ENCODE data around the gene MED27.

Gene MED27

GRCh38 chr9:131992906-131993657 is 86.6 kb downstream of the MED27 start:
- FAIRE-seq, result no peak

- FAIRE-seq, result no peak
Measured at GRCh38 chr9:131987232-131987631, 92.4 kb downstream of the MED27 start.

- FAIRE-seq, result no peak
Measured at GRCh38 chr9:131986576-131986975, 93.1 kb downstream of the MED27 start.

GRCh38 chr9:131986089-131986488 is 93.6 kb downstream of the MED27 start:
- no peak for FAIRE-seq

- no peak for FAIRE-seq
Measured at GRCh38 chr9:131984564-131984963, 95.1 kb downstream of the MED27 start.

- FAIRE-seq, result no peak
Measured at GRCh38 chr9:131982671-131983239, 96.9 kb downstream of the MED27 start.

- no peak for FAIRE-seq
Measured at GRCh38 chr9:131982102-131982501, 97.6 kb downstream of the MED27 start.

GRCh38 chr9:131981116-131981776 is 98.4 kb downstream of the MED27 start:
- FAIRE-seq, result no peak

- no peak for FAIRE-seq
Measured at GRCh38 chr9:131980267-131981016, 99.2 kb downstream of the MED27 start.

- no peak for FAIRE-seq
Measured at GRCh38 chr9:131977109-131977838, 102.4 kb downstream of the MED27 start.

GRCh38 chr9:131976157-131977108 is 103.2 kb downstream of the MED27 start:
- no peak for FAIRE-seq

- no peak for FAIRE-seq
Measured at GRCh38 chr9:131972889-131973288, 106.8 kb downstream of the MED27 start.

- no peak for FAIRE-seq
Measured at GRCh38 chr9:131971482-131972074, 108.1 kb downstream of the MED27 start.

- no peak for FAIRE-seq
Measured at GRCh38 chr9:131969469-131969989, 110.1 kb downstream of the MED27 start.

GRCh38 chr9:131968632-131969031 is 111.0 kb downstream of the MED27 start:
- FAIRE-seq, result no peak

- no peak for FAIRE-seq
Measured at GRCh38 chr9:131965841-131966240, 113.8 kb downstream of the MED27 start.

GRCh38 chr9:131965103-131965502 is 114.6 kb downstream of the MED27 start:
- FAIRE-seq, result no peak

- no peak for FAIRE-seq
Measured at GRCh38 chr9:131963072-131964030, 116.3 kb downstream of the MED27 start.

GRCh38 chr9:131961496-131961880 is 118.2 kb downstream of the MED27 start:
- FAIRE-seq, result no peak

Measured in A204.1 (cell line).